Measurements from ENCODE around the gene OSBPL2. TPM values are rescaled to one million over a fixed set of nuclear protein-coding genes. Genes with fewer than 3 reads are reported as not detected.

OSBPL2 gene
- total and polyA plus RNA-seq, 4 donors = 9.9 to 19.7 (median 12.3) TPM

DNA sequence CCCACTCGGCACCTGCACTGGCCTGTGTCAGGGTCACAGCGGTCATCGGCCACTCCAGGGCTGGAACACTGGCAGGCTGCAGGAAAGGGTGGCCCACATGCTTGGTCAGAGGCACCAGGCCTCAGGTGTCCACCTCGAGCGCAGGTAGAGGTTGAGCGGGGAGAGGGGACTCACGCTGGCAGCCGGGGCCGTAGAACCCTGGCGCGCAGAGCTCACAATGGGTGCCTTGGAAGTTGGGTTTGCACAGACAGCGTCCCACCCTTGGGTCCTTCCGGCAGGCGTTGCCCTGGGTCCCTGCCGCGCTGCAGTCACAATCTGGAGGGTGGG, 99.9 kb downstream of the OSBPL2 start:
- WGBS = 96% methylated on average over 16 of the region's 16 CpGs
- no peak overlapping the region for H3K9ac ChIP-seq (ENCODE audit: low read depth in 1 of 2, low read length in 2 of 2)
- peaks cover 0 to 6% (median 4%) of the 10 kb centered on the region in 4 donors for H3K4me1 ChIP-seq (ENCODE audit: control insufficient read depth in 4 of 4, insufficient read depth in 4 of 4, low read length in 3 of 4)
- H3K27me3 ChIP-seq (ENCODE audit: control insufficient read depth in 4 of 4, insufficient read depth in 4 of 4, low read length in 3 of 4) = no peaks in the 10 kb centered on the region
- TF ChIP-seq TAF1 (conservative IDR thresholded peaks at IDR 0.05) = no peak
- TF ChIP-seq YY1 (IDR thresholded peaks at IDR 0.05) = no peak
- no peak for TF ChIP-seq HNF4G (IDR thresholded peaks at IDR 0.05)
- TF ChIP-seq HNF4A (conservative IDR thresholded peaks at IDR 0.05) = no peak
- no peak for TF ChIP-seq RXRA (IDR thresholded peaks at IDR 0.05)
- TF ChIP-seq JUND (IDR thresholded peaks at IDR 0.05) = no peak
- TF ChIP-seq RAD21 (IDR thresholded peaks at IDR 0.05) = no peak
- no peak for TF ChIP-seq EGR1 (IDR thresholded peaks at IDR 0.05; ENCODE audit: low read depth in 2 of 2)
- TF ChIP-seq, protein P1, sequence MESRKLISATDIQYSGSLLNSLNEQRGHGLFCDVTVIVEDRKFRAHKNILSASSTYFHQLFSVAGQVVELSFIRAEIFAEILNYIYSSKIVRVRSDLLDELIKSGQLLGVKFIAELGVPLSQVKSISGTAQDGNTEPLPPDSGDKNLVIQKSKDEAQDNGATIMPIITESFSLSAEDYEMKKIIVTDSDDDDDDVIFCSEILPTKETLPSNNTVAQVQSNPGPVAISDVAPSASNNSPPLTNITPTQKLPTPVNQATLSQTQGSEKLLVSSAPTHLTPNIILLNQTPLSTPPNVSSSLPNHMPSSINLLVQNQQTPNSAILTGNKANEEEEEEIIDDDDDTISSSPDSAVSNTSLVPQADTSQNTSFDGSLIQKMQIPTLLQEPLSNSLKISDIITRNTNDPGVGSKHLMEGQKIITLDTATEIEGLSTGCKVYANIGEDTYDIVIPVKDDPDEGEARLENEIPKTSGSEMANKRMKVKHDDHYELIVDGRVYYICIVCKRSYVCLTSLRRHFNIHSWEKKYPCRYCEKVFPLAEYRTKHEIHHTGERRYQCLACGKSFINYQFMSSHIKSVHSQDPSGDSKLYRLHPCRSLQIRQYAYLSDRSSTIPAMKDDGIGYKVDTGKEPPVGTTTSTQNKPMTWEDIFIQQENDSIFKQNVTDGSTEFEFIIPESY (IDR thresholded peaks at IDR 0.05) = no peak
- TF ChIP-seq, protein P2, sequence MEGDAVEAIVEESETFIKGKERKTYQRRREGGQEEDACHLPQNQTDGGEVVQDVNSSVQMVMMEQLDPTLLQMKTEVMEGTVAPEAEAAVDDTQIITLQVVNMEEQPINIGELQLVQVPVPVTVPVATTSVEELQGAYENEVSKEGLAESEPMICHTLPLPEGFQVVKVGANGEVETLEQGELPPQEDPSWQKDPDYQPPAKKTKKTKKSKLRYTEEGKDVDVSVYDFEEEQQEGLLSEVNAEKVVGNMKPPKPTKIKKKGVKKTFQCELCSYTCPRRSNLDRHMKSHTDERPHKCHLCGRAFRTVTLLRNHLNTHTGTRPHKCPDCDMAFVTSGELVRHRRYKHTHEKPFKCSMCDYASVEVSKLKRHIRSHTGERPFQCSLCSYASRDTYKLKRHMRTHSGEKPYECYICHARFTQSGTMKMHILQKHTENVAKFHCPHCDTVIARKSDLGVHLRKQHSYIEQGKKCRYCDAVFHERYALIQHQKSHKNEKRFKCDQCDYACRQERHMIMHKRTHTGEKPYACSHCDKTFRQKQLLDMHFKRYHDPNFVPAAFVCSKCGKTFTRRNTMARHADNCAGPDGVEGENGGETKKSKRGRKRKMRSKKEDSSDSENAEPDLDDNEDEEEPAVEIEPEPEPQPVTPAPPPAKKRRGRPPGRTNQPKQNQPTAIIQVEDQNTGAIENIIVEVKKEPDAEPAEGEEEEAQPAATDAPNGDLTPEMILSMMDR (IDR thresholded peaks at IDR 0.05; ENCODE audit: low read depth, low read length, missing input control) = no peak
- no peak for TF ChIP-seq FOXA1 (IDR thresholded peaks at IDR 0.05)
- TF ChIP-seq, protein P3, sequence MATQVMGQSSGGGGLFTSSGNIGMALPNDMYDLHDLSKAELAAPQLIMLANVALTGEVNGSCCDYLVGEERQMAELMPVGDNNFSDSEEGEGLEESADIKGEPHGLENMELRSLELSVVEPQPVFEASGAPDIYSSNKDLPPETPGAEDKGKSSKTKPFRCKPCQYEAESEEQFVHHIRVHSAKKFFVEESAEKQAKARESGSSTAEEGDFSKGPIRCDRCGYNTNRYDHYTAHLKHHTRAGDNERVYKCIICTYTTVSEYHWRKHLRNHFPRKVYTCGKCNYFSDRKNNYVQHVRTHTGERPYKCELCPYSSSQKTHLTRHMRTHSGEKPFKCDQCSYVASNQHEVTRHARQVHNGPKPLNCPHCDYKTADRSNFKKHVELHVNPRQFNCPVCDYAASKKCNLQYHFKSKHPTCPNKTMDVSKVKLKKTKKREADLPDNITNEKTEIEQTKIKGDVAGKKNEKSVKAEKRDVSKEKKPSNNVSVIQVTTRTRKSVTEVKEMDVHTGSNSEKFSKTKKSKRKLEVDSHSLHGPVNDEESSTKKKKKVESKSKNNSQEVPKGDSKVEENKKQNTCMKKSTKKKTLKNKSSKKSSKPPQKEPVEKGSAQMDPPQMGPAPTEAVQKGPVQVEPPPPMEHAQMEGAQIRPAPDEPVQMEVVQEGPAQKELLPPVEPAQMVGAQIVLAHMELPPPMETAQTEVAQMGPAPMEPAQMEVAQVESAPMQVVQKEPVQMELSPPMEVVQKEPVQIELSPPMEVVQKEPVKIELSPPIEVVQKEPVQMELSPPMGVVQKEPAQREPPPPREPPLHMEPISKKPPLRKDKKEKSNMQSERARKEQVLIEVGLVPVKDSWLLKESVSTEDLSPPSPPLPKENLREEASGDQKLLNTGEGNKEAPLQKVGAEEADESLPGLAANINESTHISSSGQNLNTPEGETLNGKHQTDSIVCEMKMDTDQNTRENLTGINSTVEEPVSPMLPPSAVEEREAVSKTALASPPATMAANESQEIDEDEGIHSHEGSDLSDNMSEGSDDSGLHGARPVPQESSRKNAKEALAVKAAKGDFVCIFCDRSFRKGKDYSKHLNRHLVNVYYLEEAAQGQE (IDR thresholded peaks at IDR 0.05) = no peak
- TF ChIP-seq NR2F2 (IDR thresholded peaks at IDR 0.05) = no peak
- TF ChIP-seq, protein P4, sequence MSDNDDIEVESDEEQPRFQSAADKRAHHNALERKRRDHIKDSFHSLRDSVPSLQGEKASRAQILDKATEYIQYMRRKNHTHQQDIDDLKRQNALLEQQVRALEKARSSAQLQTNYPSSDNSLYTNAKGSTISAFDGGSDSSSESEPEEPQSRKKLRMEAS (IDR thresholded peaks at IDR 0.05) = no peak
- H3K27ac ChIP-seq (ENCODE audit: low read depth in 1 of 2, low read length in 2 of 2) = no peak overlapping the region
- H3K9me3 ChIP-seq (ENCODE audit: control insufficient read depth in 4 of 4, low read length in 3 of 4) = no peaks in the 10 kb centered on the region
- no peak overlapping the region for H3K4me3 ChIP-seq (ENCODE audit: low read depth in 1 of 3, low read length in 3 of 3)
- DNase-seq (ENCODE audit: low spot score) = no peak
- H3K36me3 ChIP-seq (ENCODE audit: control insufficient read depth in 4 of 4, insufficient read depth in 3 of 4, low read depth in 1 of 4, low read length in 3 of 4) = peaks cover 3 to 37% (median 14%) of the 10 kb centered on the region in 4 donors

DNA sequence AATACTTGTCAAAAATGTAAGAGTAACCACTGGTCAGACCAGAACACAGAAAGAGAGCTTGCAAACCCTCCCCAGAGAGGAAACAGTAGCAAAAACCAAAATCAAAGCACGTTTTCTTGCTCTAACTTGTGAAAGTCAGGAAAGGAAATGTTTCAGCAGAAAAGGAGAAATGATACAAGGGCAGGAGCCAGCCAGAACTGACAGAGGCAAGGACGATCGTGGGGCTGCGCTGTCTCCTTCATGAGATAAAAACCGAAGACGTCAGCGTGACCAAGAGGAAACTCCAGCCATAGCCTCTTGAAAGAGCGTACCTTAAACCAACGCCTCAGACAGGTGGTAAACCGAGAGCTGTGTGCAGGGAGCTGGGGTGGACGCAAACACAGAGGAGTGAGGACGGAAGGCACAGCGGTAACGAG, 101.3 kb downstream of the OSBPL2 start:
- H3K36me3 ChIP-seq (ENCODE audit: control insufficient read depth in 4 of 4, insufficient read depth in 3 of 4, low read depth in 1 of 4, low read length in 3 of 4) = peaks cover 3 to 31% (median 13%) of the 10 kb centered on the region in 4 donors
- WGBS = 70% methylated on average over 14 of the region's 14 CpGs
- DNase-seq (ENCODE audit: low spot score) = no peak
- no peak overlapping the region for H3K4me3 ChIP-seq (ENCODE audit: low read depth in 1 of 3, low read length in 3 of 3)
- no peaks in the 10 kb centered on the region for H3K9me3 ChIP-seq (ENCODE audit: control insufficient read depth in 4 of 4, low read length in 3 of 4)
- H3K27me3 ChIP-seq (ENCODE audit: control insufficient read depth in 4 of 4, insufficient read depth in 4 of 4, low read length in 3 of 4) = no peaks in the 10 kb centered on the region
- no peak overlapping the region for H3K27ac ChIP-seq (ENCODE audit: low read depth in 1 of 2, low read length in 2 of 2)
- no peak overlapping the region for H3K9ac ChIP-seq (ENCODE audit: low read depth in 1 of 2, low read length in 2 of 2)
- H3K4me1 ChIP-seq (ENCODE audit: control insufficient read depth in 4 of 4, insufficient read depth in 4 of 4, low read length in 3 of 4) = peaks cover 0 to 7% (median 4%) of the 10 kb centered on the region in 4 donors
- TF ChIP-seq YY1 (IDR thresholded peaks at IDR 0.05) (no peak), HNF4A (conservative IDR thresholded peaks at IDR 0.05) (no peak), NR2F2 (IDR thresholded peaks at IDR 0.05) (no peak), RXRA (IDR thresholded peaks at IDR 0.05) (no peak), HNF4G (IDR thresholded peaks at IDR 0.05) (no peak), SP1 (IDR thresholded peaks at IDR 0.05) (no peak), GABPA (IDR thresholded peaks at IDR 0.05 in 1 of 2, conservative IDR thresholded peaks at IDR 0.05 in 1 of 2) (no peak), JUND (IDR thresholded peaks at IDR 0.05) (no peak), TAF1 (conservative IDR thresholded peaks at IDR 0.05) (no peak)
- TF ChIP-seq, protein P4 (IDR thresholded peaks at IDR 0.05) = no peak
- TF ChIP-seq, protein P3 (IDR thresholded peaks at IDR 0.05) = no peak
- TF ChIP-seq, protein P5, sequence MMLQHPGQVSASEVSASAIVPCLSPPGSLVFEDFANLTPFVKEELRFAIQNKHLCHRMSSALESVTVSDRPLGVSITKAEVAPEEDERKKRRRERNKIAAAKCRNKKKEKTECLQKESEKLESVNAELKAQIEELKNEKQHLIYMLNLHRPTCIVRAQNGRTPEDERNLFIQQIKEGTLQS (IDR thresholded peaks at IDR 0.05) = no peak
- TF ChIP-seq, protein P1 (IDR thresholded peaks at IDR 0.05) = no peak

Data from liver (tissue), 9 donors.